Measurements from ENCODE around the gene NUDT8.
A peak's percentile ranks its signal among the peaks of the same experiment; 100 is the strongest.
"Not testable (repeated sequence)": the region's sequence is repeated elsewhere in the genome, so short reads cannot be mapped to it uniquely, and the experiment has no call there.

NUDT8 gene

GRCh38 chr11:67627441-67627811, 2.3 kb downstream of the NUDT8 start:
- no peak for DNase-seq
- Mint-ChIP-seq H3K27me3 (ENCODE audit: low read depth, poor library complexity) (peaks cover 1% of the 10 kb centered on the region), H3K4me3 (no peak overlapping the region), H3K27ac (peak overlapping the region; percentile 57), H3K9me3 (peaks cover 12% of the 10 kb centered on the region), H3K36me3 (ENCODE audit: low read depth) (peaks cover 40% of the 10 kb centered on the region), H3K4me1 (peaks cover 29% of the 10 kb centered on the region)
- TF ChIP-seq CTCF (IDR thresholded peaks at IDR 0.05), result no peak

DNA sequence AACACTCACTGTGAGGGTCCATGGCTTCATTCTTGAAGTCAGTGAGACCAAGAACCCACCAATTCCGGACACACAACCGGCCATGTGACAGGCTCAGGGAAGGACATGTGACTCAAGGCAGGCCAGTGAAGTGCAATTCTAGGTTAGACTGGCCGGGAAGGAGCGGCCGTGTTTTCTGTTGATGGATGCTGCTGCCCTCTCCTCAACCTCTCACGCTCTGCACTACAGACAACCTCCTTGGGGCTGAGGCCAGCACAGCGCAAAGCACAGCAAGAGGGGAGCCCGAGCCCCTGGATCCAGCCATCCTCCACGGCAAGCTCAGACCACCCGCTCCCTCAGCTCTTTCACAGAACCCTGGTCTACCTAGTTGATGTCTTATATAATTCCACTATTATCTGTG, 2.8 kb downstream of the NUDT8 start:
- peaks cover 29% of the 10 kb centered on the region for H3K4me1 Mint-ChIP-seq
- peaks cover 12% of the 10 kb centered on the region for H3K9me3 Mint-ChIP-seq
- peak overlapping the region; percentile 93 for H3K27ac Mint-ChIP-seq
- peaks cover 5% of the 10 kb centered on the region for H3K27me3 Mint-ChIP-seq (ENCODE audit: low read depth, poor library complexity)
- H3K36me3 Mint-ChIP-seq (ENCODE audit: low read depth), result peaks cover 40% of the 10 kb centered on the region
- no peak overlapping the region for H3K4me3 Mint-ChIP-seq
- DNase-seq, result no peak
- no peak for TF ChIP-seq CTCF (IDR thresholded peaks at IDR 0.05)

GRCh38 chr11:67626131-67626833, 3.5 kb downstream of the NUDT8 start:
- not testable (repeated sequence) for H3K4me3 Mint-ChIP-seq; H3K27me3 Mint-ChIP-seq (ENCODE audit: low read depth, poor library complexity); DNase-seq
- H3K4me1 Mint-ChIP-seq, result peaks cover 32% of the 10 kb centered on the region
- peaks cover 40% of the 10 kb centered on the region for H3K36me3 Mint-ChIP-seq (ENCODE audit: low read depth)
- H3K27ac Mint-ChIP-seq, result peak overlapping the region; percentile 93
- peaks cover 12% of the 10 kb centered on the region for H3K9me3 Mint-ChIP-seq

DNA sequence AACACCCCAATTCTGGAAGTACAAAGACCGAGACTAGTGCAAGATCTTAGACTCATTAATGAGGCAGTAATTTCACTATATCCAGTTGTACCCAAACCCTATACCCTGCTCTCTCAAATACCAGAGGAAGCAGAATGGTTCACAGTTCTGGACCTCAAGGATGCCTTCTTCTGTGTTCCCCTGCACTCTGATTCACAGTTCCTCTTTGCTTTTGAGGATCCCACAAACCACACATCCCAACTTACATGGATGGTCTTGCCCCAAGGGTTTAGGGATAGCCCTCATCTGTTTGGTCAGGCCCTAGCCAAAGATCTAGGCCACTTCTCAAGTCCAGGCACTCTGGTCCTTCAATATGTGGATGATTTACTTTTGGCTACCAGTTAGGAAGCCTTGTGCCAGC, 5.9 kb downstream of the NUDT8 start:
- not testable (repeated sequence) for DNase-seq; H3K27me3 Mint-ChIP-seq (ENCODE audit: low read depth, poor library complexity); H3K4me3 Mint-ChIP-seq; H3K27ac Mint-ChIP-seq
- peaks cover 19% of the 10 kb centered on the region for H3K9me3 Mint-ChIP-seq
- peaks cover 33% of the 10 kb centered on the region for H3K4me1 Mint-ChIP-seq
- H3K36me3 Mint-ChIP-seq (ENCODE audit: low read depth), result peaks cover 47% of the 10 kb centered on the region

GRCh38 chr11:67622905-67623304, 6.8 kb downstream of the NUDT8 start:
- not testable (repeated sequence) for H3K27ac Mint-ChIP-seq, DNase-seq
- Mint-ChIP-seq H3K4me1 (peaks cover 39% of the 10 kb centered on the region), H3K4me3 (peak overlapping the region; percentile 96), H3K36me3 (ENCODE audit: low read depth) (peaks cover 55% of the 10 kb centered on the region), H3K27me3 (ENCODE audit: low read depth, poor library complexity) (peaks cover 12% of the 10 kb centered on the region), H3K9me3 (peaks cover 28% of the 10 kb centered on the region)

GRCh38 chr11:67621928-67622327, 7.8 kb downstream of the NUDT8 start:
- Mint-ChIP-seq H3K36me3 (ENCODE audit: low read depth) (peaks cover 53% of the 10 kb centered on the region), H3K4me3 (peak overlapping the region; percentile 96), H3K9me3 (peaks cover 30% of the 10 kb centered on the region), H3K4me1 (peaks cover 44% of the 10 kb centered on the region), H3K27me3 (ENCODE audit: low read depth, poor library complexity) (peaks cover 18% of the 10 kb centered on the region)
- H3K27ac Mint-ChIP-seq, DNase-seq: not testable (repeated sequence)

- Mint-ChIP-seq H3K27me3 (ENCODE audit: low read depth, poor library complexity) (peaks cover 21% of the 10 kb centered on the region), H3K4me1 (peaks cover 43% of the 10 kb centered on the region), H3K36me3 (ENCODE audit: low read depth) (peaks cover 40% of the 10 kb centered on the region), H3K27ac (peak overlapping the region; percentile 92), H3K4me3 (peak overlapping the region; percentile 96), H3K9me3 (peaks cover 21% of the 10 kb centered on the region)
- peak; percentile 62 for DNase-seq
Observed at GRCh38 chr11:67620621-67621020, 9.1 kb downstream of the NUDT8 start.

- H3K36me3 Mint-ChIP-seq (ENCODE audit: low read depth), result peaks cover 33% of the 10 kb centered on the region
- H3K4me3 Mint-ChIP-seq, result peak overlapping the region; percentile 96
- peak; percentile 53 for DNase-seq
- H3K9me3 Mint-ChIP-seq, result peaks cover 21% of the 10 kb centered on the region
- peaks cover 43% of the 10 kb centered on the region for H3K4me1 Mint-ChIP-seq
- H3K27me3 Mint-ChIP-seq (ENCODE audit: low read depth, poor library complexity), result peaks cover 21% of the 10 kb centered on the region
- H3K27ac Mint-ChIP-seq, result peak overlapping the region; percentile 93
Observed at GRCh38 chr11:67619683-67620618, 9.8 kb downstream of the NUDT8 start.

- H3K27me3 Mint-ChIP-seq (ENCODE audit: low read depth, poor library complexity), result peaks cover 21% of the 10 kb centered on the region
- peak overlapping the region; percentile 96 for H3K4me3 Mint-ChIP-seq
- H3K9me3 Mint-ChIP-seq, result peaks cover 21% of the 10 kb centered on the region
- not testable (repeated sequence) for H3K27ac Mint-ChIP-seq, DNase-seq
- H3K36me3 Mint-ChIP-seq (ENCODE audit: low read depth), result peaks cover 26% of the 10 kb centered on the region
- peaks cover 49% of the 10 kb centered on the region for H3K4me1 Mint-ChIP-seq
Observed at GRCh38 chr11:67618901-67619659, 10.7 kb downstream of the NUDT8 start.

All from nephron progenitor cell (in vitro differentiated cells).